Right lobe of liver (tissue), 4 donors: ENCODE results near the gene G3BP1.
"Not testable (repeated sequence)": the region's sequence is repeated elsewhere in the genome, so short reads cannot be mapped to it uniquely, and the experiment has no call there.

Experiments
- CTCF ChIP-seq, 4 donors: fragments of 200-600 bp in 3 of 4; fragments of 450-650 bp in 1 of 4; IDR thresholded peaks; one replicate each; pipeline versions ENCODE4 v1.5.1 to v1.8.0; 2016 to 2022; ENCODE audit warnings: antibody characterized with exemption in 4 of 4, mild to moderate bottlenecking in 2 of 4
- POLR2A ChIP-seq: fragments of 450-650 bp; IDR thresholded peaks from one replicate; pipeline ENCODE4 v1.6.1; 2017; ENCODE audit warnings: antibody characterized with exemption, mild to moderate bottlenecking
- donor health status: DM: no; HTN: no; CAD: no.
- donor health status: DM: no; HTN: no; CAD: no.
- donor health status: DM: no; HTN: yes; CAD: no.

GRCh38 chr5:151729597-151729996, 42.2 kb upstream of the G3BP1 start:
- TF ChIP-seq CTCF (IDR thresholded peaks at IDR 0.05); POLR2A: not testable (repeated sequence)
